ENCODE data around the gene NEUROD2.

NEUROD2 gene

GRCh38 chr17:39605492-39606433, 2.0 kb downstream of the NEUROD2 start:
- peak overlapping the region; percentile 27 for H3K4me3 ChIP-seq (ENCODE audit: insufficient read length, low read depth)
- H3K9me3 ChIP-seq (ENCODE audit: insufficient read depth, low read length) = no peaks in the 10 kb centered on the region
- no peaks in the 10 kb centered on the region for H3K36me3 ChIP-seq (ENCODE audit: insufficient read depth, insufficient read length, low read length)
- peaks cover 99% of the 10 kb centered on the region for H3K27me3 ChIP-seq (ENCODE audit: insufficient read depth, insufficient read length)
- no peak for DNase-seq (ENCODE audit: low read depth, low spot score)
- peak overlapping the region; percentile 43 for H3K9ac ChIP-seq (ENCODE audit: insufficient read length, low read depth)
- peaks cover 19% of the 10 kb centered on the region for H3K4me1 ChIP-seq (ENCODE audit: insufficient read depth, insufficient read length)
- TF ChIP-seq ZNF274 (IDR thresholded peaks at IDR 0.05; ENCODE audit: low read depth, low read length) = no peak
- no peak for TF ChIP-seq YY1 (IDR thresholded peaks at IDR 0.05; ENCODE audit: insufficient read depth, insufficient read length)
- TF ChIP-seq SUZ12 (IDR thresholded peaks at IDR 0.05; ENCODE audit: extremely low read depth, insufficient read depth, insufficient read length) = peak; percentile 100

DNA sequence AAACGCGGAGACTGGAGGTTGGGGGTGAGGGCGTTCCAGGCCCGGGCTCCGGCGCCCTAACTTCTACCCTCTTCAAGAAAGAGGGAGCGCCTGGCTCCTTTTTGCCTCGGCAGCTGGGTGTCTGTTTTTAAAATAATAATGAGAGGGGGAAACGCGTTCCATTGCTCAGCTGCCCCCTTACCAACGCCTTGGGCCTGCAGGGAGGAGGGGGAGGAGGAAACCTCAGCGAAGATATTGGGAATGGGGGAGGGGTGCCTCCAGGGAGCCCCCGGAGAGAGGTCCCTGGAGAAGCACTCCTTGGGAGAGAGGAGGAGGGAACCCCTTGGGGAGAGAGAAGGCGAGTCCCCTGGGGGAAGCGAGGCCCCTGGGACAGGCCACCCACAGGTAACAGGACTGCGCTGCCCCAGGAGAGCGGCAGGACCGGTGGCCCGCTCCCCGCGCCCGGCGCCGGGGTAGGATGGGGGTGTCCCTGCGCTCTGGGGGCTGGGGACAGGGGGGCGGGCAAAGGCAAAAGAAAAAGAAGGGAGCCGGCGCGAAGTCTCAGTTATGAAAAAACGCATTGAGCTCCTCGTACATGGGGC, 2.7 kb downstream of the NEUROD2 start:
- no peak for TF ChIP-seq ZNF274 (IDR thresholded peaks at IDR 0.05; ENCODE audit: low read depth, low read length)
- no peak for TF ChIP-seq SUZ12 (IDR thresholded peaks at IDR 0.05; ENCODE audit: extremely low read depth, insufficient read depth, insufficient read length)
- no peak for TF ChIP-seq YY1 (IDR thresholded peaks at IDR 0.05; ENCODE audit: insufficient read depth, insufficient read length)
- no peak for DNase-seq (ENCODE audit: low read depth, low spot score)
- Histone ChIP-seq H3K27me3 (ENCODE audit: insufficient read depth, insufficient read length) (peaks cover 100% of the 10 kb centered on the region), H3K9ac (ENCODE audit: insufficient read length, low read depth) (peak overlapping the region; percentile 15), H3K36me3 (ENCODE audit: insufficient read depth, insufficient read length, low read length) (no peaks in the 10 kb centered on the region), H3K9me3 (ENCODE audit: insufficient read depth, low read length) (no peaks in the 10 kb centered on the region), H3K4me1 (ENCODE audit: insufficient read depth, insufficient read length) (peaks cover 19% of the 10 kb centered on the region), H3K4me3 (ENCODE audit: insufficient read length, low read depth) (peak overlapping the region; percentile 27)

DNA sequence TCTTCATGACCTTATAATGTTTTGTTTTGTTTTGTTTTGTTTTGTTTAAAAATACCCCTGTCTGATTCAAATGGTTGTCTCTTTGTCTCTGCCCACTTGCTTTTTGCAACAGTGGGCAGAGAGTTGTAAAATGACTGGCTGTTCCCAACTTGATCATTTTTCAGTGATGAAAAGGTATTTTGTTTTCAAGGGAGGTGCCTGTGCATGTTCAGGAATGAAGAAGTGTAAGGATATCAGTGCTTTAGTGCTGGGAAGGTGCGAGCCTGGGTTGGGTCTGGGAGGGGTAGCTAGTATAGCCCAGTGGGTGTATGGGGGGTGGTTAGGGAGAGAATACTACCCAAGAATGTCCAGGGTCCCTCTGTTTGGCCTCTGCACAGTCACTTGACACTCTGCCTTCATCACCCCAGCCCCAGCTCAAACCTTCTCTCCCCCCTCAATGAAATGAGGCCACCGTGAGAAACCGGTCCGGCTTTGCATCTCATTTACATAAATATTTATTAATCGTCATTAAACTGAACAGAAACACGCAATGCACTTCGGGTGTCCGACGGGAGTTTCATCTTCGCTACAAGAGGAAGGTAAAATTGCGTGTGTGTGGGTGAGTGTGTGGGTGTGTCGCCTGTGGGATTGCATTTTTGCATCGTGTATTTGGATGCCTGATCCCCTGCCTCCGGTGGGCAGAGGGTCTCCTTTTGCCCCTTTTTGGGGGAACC, 4.3 kb downstream of the NEUROD2 start:
- peaks cover 25% of the 10 kb centered on the region for H3K4me1 ChIP-seq (ENCODE audit: insufficient read depth, insufficient read length)
- TF ChIP-seq YY1 (IDR thresholded peaks at IDR 0.05; ENCODE audit: insufficient read depth, insufficient read length) = no peak
- TF ChIP-seq SUZ12 (IDR thresholded peaks at IDR 0.05; ENCODE audit: extremely low read depth, insufficient read depth, insufficient read length) = no peak
- TF ChIP-seq ZNF274 (IDR thresholded peaks at IDR 0.05; ENCODE audit: low read depth, low read length) = no peak
- H3K9ac ChIP-seq (ENCODE audit: insufficient read length, low read depth) = no peak overlapping the region
- H3K4me3 ChIP-seq (ENCODE audit: insufficient read length, low read depth) = no peak overlapping the region
- no peaks in the 10 kb centered on the region for H3K36me3 ChIP-seq (ENCODE audit: insufficient read depth, insufficient read length, low read length)
- no peaks in the 10 kb centered on the region for H3K9me3 ChIP-seq (ENCODE audit: insufficient read depth, low read length)
- peaks cover 100% of the 10 kb centered on the region for H3K27me3 ChIP-seq (ENCODE audit: insufficient read depth, insufficient read length)
- DNase-seq (ENCODE audit: low read depth, low spot score) = no peak

DNA sequence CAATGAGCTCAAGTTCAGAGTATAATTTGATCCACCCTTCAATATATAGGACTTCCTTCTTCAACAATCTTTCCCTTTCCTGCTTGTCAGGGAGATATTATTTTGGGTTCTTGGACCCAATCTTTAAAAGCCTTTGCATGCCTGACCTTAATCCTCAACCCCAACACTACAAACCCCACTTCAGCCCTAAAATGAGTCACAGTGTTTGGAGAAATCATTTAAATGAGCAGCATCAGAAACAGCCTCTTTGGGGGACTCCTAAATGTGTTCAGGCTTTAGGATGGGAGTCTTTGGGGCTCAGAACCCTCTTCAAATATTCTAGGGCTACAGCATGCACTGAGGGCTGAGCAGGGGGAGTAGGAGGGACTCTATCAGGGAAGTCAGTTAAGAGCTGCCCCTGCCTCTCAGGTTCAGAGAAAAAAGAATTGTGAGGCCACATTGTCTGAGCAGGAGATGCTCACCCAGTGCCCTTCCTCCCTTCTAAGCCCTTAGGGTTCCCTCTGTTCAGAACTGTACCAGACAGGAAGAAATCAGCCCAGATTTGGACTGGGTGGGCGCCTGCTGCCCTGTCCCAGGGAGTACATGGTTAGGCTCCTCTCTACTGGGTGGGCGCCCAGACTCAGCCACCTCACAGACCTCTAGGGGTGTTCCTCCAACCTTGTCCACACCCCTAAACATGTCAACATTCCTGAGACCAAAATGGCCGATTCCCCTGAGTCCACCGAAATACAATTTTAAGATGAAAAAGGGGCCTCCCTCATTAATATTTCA, 5.0 kb downstream of the NEUROD2 start:
- H3K9ac ChIP-seq (ENCODE audit: insufficient read length, low read depth) = no peak overlapping the region
- H3K9me3 ChIP-seq (ENCODE audit: insufficient read depth, low read length) = no peaks in the 10 kb centered on the region
- H3K27me3 ChIP-seq (ENCODE audit: insufficient read depth, insufficient read length) = peaks cover 100% of the 10 kb centered on the region
- DNase-seq (ENCODE audit: low read depth, low spot score) = no peak
- no peak overlapping the region for H3K4me3 ChIP-seq (ENCODE audit: insufficient read length, low read depth)
- TF ChIP-seq SUZ12 (IDR thresholded peaks at IDR 0.05; ENCODE audit: extremely low read depth, insufficient read depth, insufficient read length) (peak; percentile 70), YY1 (IDR thresholded peaks at IDR 0.05; ENCODE audit: insufficient read depth, insufficient read length) (no peak)
- peaks cover 25% of the 10 kb centered on the region for H3K4me1 ChIP-seq (ENCODE audit: insufficient read depth, insufficient read length)
- H3K36me3 ChIP-seq (ENCODE audit: insufficient read depth, insufficient read length, low read length) = no peaks in the 10 kb centered on the region

GRCh38 chr17:39601758-39602532, 5.8 kb downstream of the NEUROD2 start:
- peaks cover 100% of the 10 kb centered on the region for H3K27me3 ChIP-seq (ENCODE audit: insufficient read depth, insufficient read length)
- H3K9me3 ChIP-seq (ENCODE audit: insufficient read depth, low read length) = no peaks in the 10 kb centered on the region
- no peak overlapping the region for H3K9ac ChIP-seq (ENCODE audit: insufficient read length, low read depth)
- no peak for DNase-seq (ENCODE audit: low read depth, low spot score)
- H3K4me3 ChIP-seq (ENCODE audit: insufficient read length, low read depth) = no peak overlapping the region
- TF ChIP-seq SUZ12 (IDR thresholded peaks at IDR 0.05; ENCODE audit: extremely low read depth, insufficient read depth, insufficient read length) = peak; percentile 88
- TF ChIP-seq YY1 (IDR thresholded peaks at IDR 0.05; ENCODE audit: insufficient read depth, insufficient read length) = no peak
- H3K36me3 ChIP-seq (ENCODE audit: insufficient read depth, insufficient read length, low read length) = no peaks in the 10 kb centered on the region
- H3K4me1 ChIP-seq (ENCODE audit: insufficient read depth, insufficient read length) = peaks cover 25% of the 10 kb centered on the region

- H3K4me1 ChIP-seq (ENCODE audit: insufficient read depth, insufficient read length) = peaks cover 22% of the 10 kb centered on the region
- no peak overlapping the region for H3K4me3 ChIP-seq (ENCODE audit: insufficient read length, low read depth)
- H3K9ac ChIP-seq (ENCODE audit: insufficient read length, low read depth) = no peak overlapping the region
- no peaks in the 10 kb centered on the region for H3K36me3 ChIP-seq (ENCODE audit: insufficient read depth, insufficient read length, low read length)
- no peak for DNase-seq (ENCODE audit: low read depth, low spot score)
- TF ChIP-seq SUZ12 (IDR thresholded peaks at IDR 0.05; ENCODE audit: extremely low read depth, insufficient read depth, insufficient read length) (peak; percentile 83), ZNF274 (IDR thresholded peaks at IDR 0.05; ENCODE audit: low read depth, low read length) (no peak)
- no peaks in the 10 kb centered on the region for H3K9me3 ChIP-seq (ENCODE audit: insufficient read depth, low read length)
- H3K27me3 ChIP-seq (ENCODE audit: insufficient read depth, insufficient read length) = peaks cover 100% of the 10 kb centered on the region
Observed at GRCh38 chr17:39600997-39601597, 6.6 kb downstream of the NEUROD2 start.
